Endothelial cell of umbilical vein (primary cell): ENCODE measurements around the gene RBP5. TPM values are rescaled to one million over a fixed set of nuclear protein-coding genes. Genes with fewer than 3 reads are reported as not detected.

ENCODE experiments used
- BruUV-seq: library from RNA; stranded (reverse); fragments of 400-500 nt; replicated peaks from 2 replicates; lab custom pipeline; 2021; lab: Mats Ljungman, UMichigan
- CTCF ChIA-PET: fragments of 300-600, 350-600 bp; sonication (Branson Sonifier 250); formaldehyde crosslinking; loops from one replicate; lab custom pipeline; 2021; ENCODE audit warnings: antibody characterized with exemption, inconsistent platforms; lab: Charles Lee
- POLR2A ChIA-PET: fragments of 300-600, 350-600 bp; sonication (Branson Sonifier 250); formaldehyde crosslinking; loops from one replicate; lab custom pipeline; 2021; ENCODE audit warnings: antibody characterized with exemption, inconsistent platforms; lab: Charles Lee
- DNase-seq: peaks from one replicate; pipeline ENCODE4 v3.0.0-alpha.2; 2011; ENCODE audit warnings: low read depth, low spot score
- FAIRE-seq: peaks from 2 replicates; lab custom pipeline; 2011; peaks lifted over from hg19 to GRCh38; lab: Jason Lieb, UNC
- H2AFZ ChIP-seq: 2 replicates; pipeline ENCODE4 v1.6.0; 2012; ENCODE audit warnings: low read depth, low read length, control low read depth, inconsistent platforms
- H3K27ac ChIP-seq: 2 replicates; pipeline ENCODE4 v1.5.1; 2011; ENCODE audit warnings: low read depth, mild to moderate bottlenecking, control low read depth, low read length, moderate library complexity; ENCODE audit not compliant: insufficient read depth
- H3K27me3 ChIP-seq, 2 experiments: 2 replicates each; pipeline versions ENCODE4 v1.6.0 to v1.6.1; 2011; ENCODE audit warnings: low read length in 2 of 2, mixed read lengths in 1 of 2; ENCODE audit not compliant: control insufficient read depth in 2 of 2, insufficient read depth in 2 of 2
- H3K36me3 ChIP-seq, 2 experiments: 2 replicates in 1 of 2; 3 replicates in 1 of 2; pipeline ENCODE4 v1.5.1; 2011; ENCODE audit warnings: low read length in 2 of 2, mild to moderate bottlenecking in 1 of 2, moderate library complexity in 1 of 2; ENCODE audit not compliant: control insufficient read depth in 2 of 2, insufficient read depth in 2 of 2; ENCODE audit errors: extremely low read depth in 1 of 2
- H3K4me1 ChIP-seq: 3 replicates; pipeline ENCODE4 v1.5.1; 2011; ENCODE audit warnings: mild to moderate bottlenecking, low read length; ENCODE audit not compliant: control insufficient read depth, insufficient read depth; ENCODE audit errors: extremely low read depth
- H3K4me2 ChIP-seq: 2 replicates; pipeline ENCODE4 v1.6.1; 2011; ENCODE audit warnings: low read length, control low read depth, mixed read lengths; ENCODE audit not compliant: insufficient read depth
- H3K4me3 ChIP-seq, 3 experiments: fragments of 200-600 bp in 1 of 3; sonication (generic), shearing (Covaris generic) in 1 of 3; replicated peaks in 1 of 3; 2 replicates each; pipeline ENCODE4 v1.5.1; 2011 to 2016; ENCODE audit warnings: control low read depth in 3 of 3, low read length in 3 of 3, mild to moderate bottlenecking in 2 of 3, inconsistent platforms in 1 of 3, low read depth in 1 of 3, moderate library complexity in 1 of 3; ENCODE audit not compliant: insufficient read depth in 1 of 3
- H3K79me2 ChIP-seq: 2 replicates; pipeline ENCODE4 v1.6.0; 2012; ENCODE audit warnings: low read length, inconsistent platforms; ENCODE audit not compliant: control insufficient read depth, insufficient read depth
- H3K9ac ChIP-seq: replicated peaks from 2 replicates; pipeline ENCODE3; 2011; ENCODE audit warnings: low read length, control low read depth; ENCODE audit not compliant: insufficient read depth; ENCODE audit errors: extremely low read depth
- H3K9me1 ChIP-seq: replicated peaks from 3 replicates; pipeline ENCODE4 v1.6.0; 2011; ENCODE audit warnings: mild to moderate bottlenecking, low read length; ENCODE audit not compliant: control insufficient read depth, insufficient read depth; ENCODE audit errors: extremely low read depth
- H3K9me3 ChIP-seq: replicated peaks from 2 replicates; pipeline ENCODE4 v1.5.1; 2012; ENCODE audit warnings: low read length, inconsistent platforms; ENCODE audit not compliant: control insufficient read depth, insufficient read depth
- H4K20me1 ChIP-seq: replicated peaks from 2 replicates; pipeline ENCODE3; 2011; ENCODE audit warnings: mild to moderate bottlenecking, low read length; ENCODE audit not compliant: control insufficient read depth, insufficient read depth; ENCODE audit errors: extremely low read depth
- CTCF ChIP-seq, 2 donors: IDR thresholded peaks; 1 replicate in 1 of 2; 2 replicates in 1 of 2; pipeline ENCODE4 v1.5.1; 2011; ENCODE audit warnings: low read length in 2 of 2, mild to moderate bottlenecking in 2 of 2, moderate library complexity in 2 of 2, control low read depth in 1 of 2, inconsistent platforms in 1 of 2, low read depth in 1 of 2; ENCODE audit not compliant: insufficient read depth in 1 of 2; ENCODE audit errors: extremely low read depth in 1 of 2
- EZH2 ChIP-seq: IDR thresholded peaks from 2 replicates; pipeline ENCODE4 v1.6.1; 2012; ENCODE audit warnings: borderline replicate concordance, low read depth, mild to moderate bottlenecking, moderate library complexity, low read length, inconsistent platforms; ENCODE audit not compliant: severe bottlenecking
- FOS ChIP-seq: IDR thresholded peaks from 2 replicates; pipeline ENCODE4 v1.6.1; 2011; ENCODE audit warnings: mild to moderate bottlenecking, low read length, moderate library complexity, borderline replicate concordance; ENCODE audit not compliant: insufficient read depth
- GATA2 ChIP-seq: IDR thresholded peaks from 2 replicates; pipeline ENCODE4 v1.7.0; 2011; ENCODE audit warnings: low read depth, mild to moderate bottlenecking, moderate library complexity, mixed read lengths, low read length; ENCODE audit not compliant: insufficient read length, insufficient read depth
- JUN ChIP-seq: IDR thresholded peaks from 2 replicates; pipeline ENCODE4 v1.6.1; 2011; ENCODE audit warnings: borderline replicate concordance, low read depth; ENCODE audit not compliant: insufficient read length, insufficient read depth
- MYC ChIP-seq: IDR thresholded peaks from one replicate; pipeline ENCODE4 v1.6.1; 2011; ENCODE audit warnings: mild to moderate bottlenecking, low read depth, low read length
- POLR2A ChIP-seq: IDR thresholded peaks from 2 replicates; pipeline ENCODE4 v1.6.1; 2012; ENCODE audit warnings: low read depth, mild to moderate bottlenecking, control low read depth, low read length
- POLR2AphosphoS5 ChIP-seq: IDR thresholded peaks from 2 replicates; pipeline ENCODE4 v1.6.1; 2012; ENCODE audit warnings: low read depth, mild to moderate bottlenecking, control low read depth, low read length, moderate library complexity; ENCODE audit not compliant: insufficient read depth
- dilution Hi-C: fragments of 300-500 bp; cut with MboI; formaldehyde crosslinking; loops from one replicate; pipeline ENCODE4 v1.15.0; 2019; ENCODE audit warnings: low sequenced_read_pairs; ENCODE audit not compliant: extremely low pct_ligation_motif_present
- intact Hi-C: fragments of 100-400 bp; cut with micrococcal nuclease; formaldehyde crosslinking; loops from one replicate; pipeline ENCODE4 v1.10.0; 2022
- polyA plus RNA-seq, 4 experiments: library from polyadenylated mRNA; depleted of rRNA in 3 of 4; stranded (reverse) in 3 of 4; unstranded in 1 of 4; fragments of >200 nt; gene quantifications; 2 replicates each; pipeline versions ENCODE4 v1.2.1 to v1.2.3, GENCODE V29; 2011 to 2012; ENCODE audit warnings: missing spikeins in 1 of 4
- total RNA-seq: library from RNA; stranded (reverse); gene quantifications from 2 replicates; pipeline ENCODE4 v1.2.3, GENCODE V29; 2021
- TF ChIP-seq, protein P1 (sequence below): IDR thresholded peaks from 2 replicates; pipeline ENCODE4 v1.6.1; 2011; ENCODE audit not compliant: insufficient read depth, insufficient read length

The RBP5 gene
- total and polyA plus RNA-seq, 2 donors (not counting 3 experiments of a cell fraction or from before 2014, with no cell fraction given): 0.12 TPM; not detected in 1

DNA sequence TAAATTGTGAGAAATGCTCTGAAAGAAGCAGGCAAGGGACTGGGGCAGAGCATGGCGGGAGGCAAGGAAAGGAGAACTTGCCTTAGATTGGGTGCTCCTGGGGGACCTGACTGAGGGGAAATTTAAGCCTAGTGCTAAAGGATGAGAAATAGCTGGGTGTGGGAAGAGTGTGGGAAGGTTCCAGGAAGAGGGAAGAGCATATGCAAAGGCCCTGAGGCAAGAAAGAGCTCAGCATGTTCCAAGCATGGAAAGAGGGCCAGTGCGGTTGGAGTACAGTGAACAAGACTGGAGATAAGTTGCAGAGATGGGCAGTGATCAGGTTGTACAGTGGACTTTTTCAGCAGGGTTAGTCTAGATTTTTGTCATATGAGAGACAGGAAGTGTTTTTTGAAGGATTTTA, 10.5 kb upstream of the RBP5 start:
- dilution Hi-C loops: no loop called here

More for the DNA sequence above, 10.5 kb upstream of the RBP5 start:
- DNase-seq (no peak), FAIRE-seq (no peak)
- no peaks in the 10 kb centered on the region for H3K4me1 ChIP-seq
- no peak overlapping the region for H3K4me2 ChIP-seq
- H3K79me2 ChIP-seq: no peaks in the 10 kb centered on the region
- H3K36me3 ChIP-seq: peaks cover 7 to 14% of the 10 kb centered on the region in 2 experiments
- no peak overlapping the region for H2AFZ ChIP-seq
- ChIA-PET POLR2A (no interaction called here), CTCF (no interaction called here)
- H3K9me3 ChIP-seq: no peaks in the 10 kb centered on the region
- no peaks in the 10 kb centered on the region for H3K9me1 ChIP-seq
- TF ChIP-seq GATA2 (no peak), POLR2A (no peak), EZH2 (no peak), CTCF (IDR thresholded peaks at IDR 0.05; ENCODE audit: extremely low read depth in 1 of 2, insufficient read depth in 1 of 2, low read depth in 1 of 2, low read length in 2 of 2) (no peak), POLR2AphosphoS5 (no peak), MYC (no peak), JUN (no peak), FOS (no peak)
- TF ChIP-seq, protein P1, sequence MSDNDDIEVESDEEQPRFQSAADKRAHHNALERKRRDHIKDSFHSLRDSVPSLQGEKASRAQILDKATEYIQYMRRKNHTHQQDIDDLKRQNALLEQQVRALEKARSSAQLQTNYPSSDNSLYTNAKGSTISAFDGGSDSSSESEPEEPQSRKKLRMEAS: no peak
- H4K20me1 ChIP-seq: no peaks in the 10 kb centered on the region
- intact Hi-C loops: no loop called here
- no TSS peak for BruUV-seq
- no peak overlapping the region for H3K4me3 ChIP-seq
- H3K27me3 ChIP-seq: no peaks in the 10 kb centered on the region
- no peak overlapping the region for H3K9ac ChIP-seq
- H3K27ac ChIP-seq: no peak overlapping the region
